ENCODE measurements around the gene PPP2R2B.

PPP2R2B gene

GRCh38 chr5:146872188-146872587, 6.4 kb downstream of the PPP2R2B start:
- Mint-ChIP-seq H3K9me3 (no peaks in the 10 kb centered on the region), H3K36me3 (ENCODE audit: low read depth) (no peaks in the 10 kb centered on the region), H3K27me3 (ENCODE audit: low read depth) (peaks cover 27% of the 10 kb centered on the region), H3K27ac (no peak overlapping the region), H3K4me1 (ENCODE audit: low read depth) (peaks cover 5% of the 10 kb centered on the region), H3K4me3 (no peak overlapping the region)

- Mint-ChIP-seq H3K36me3 (ENCODE audit: low read depth) (no peaks in the 10 kb centered on the region), H3K9me3 (no peaks in the 10 kb centered on the region), H3K4me1 (ENCODE audit: low read depth) (no peaks in the 10 kb centered on the region), H3K4me3 (no peak overlapping the region), H3K27me3 (ENCODE audit: low read depth) (peaks cover 6% of the 10 kb centered on the region), H3K27ac (no peak overlapping the region)
Measured at GRCh38 chr5:146867996-146868708, 10.4 kb downstream of the PPP2R2B start.

- Mint-ChIP-seq H3K4me1 (ENCODE audit: low read depth) (no peaks in the 10 kb centered on the region), H3K4me3 (no peak overlapping the region), H3K9me3 (no peaks in the 10 kb centered on the region), H3K27me3 (ENCODE audit: low read depth) (peaks cover 4% of the 10 kb centered on the region), H3K27ac (no peak overlapping the region), H3K36me3 (ENCODE audit: low read depth) (no peaks in the 10 kb centered on the region)
Measured at GRCh38 chr5:146866263-146866662, 12.3 kb downstream of the PPP2R2B start.

- Mint-ChIP-seq H3K27me3 (ENCODE audit: low read depth) (peaks cover 4% of the 10 kb centered on the region), H3K9me3 (no peaks in the 10 kb centered on the region), H3K4me1 (ENCODE audit: low read depth) (no peaks in the 10 kb centered on the region), H3K4me3 (no peak overlapping the region), H3K36me3 (ENCODE audit: low read depth) (no peaks in the 10 kb centered on the region), H3K27ac (no peak overlapping the region)
Measured at GRCh38 chr5:146862641-146863040, 15.9 kb downstream of the PPP2R2B start.

GRCh38 chr5:146860213-146860893, 18.2 kb downstream of the PPP2R2B start:
- H3K9me3 Mint-ChIP-seq: no peaks in the 10 kb centered on the region
- H3K27me3 Mint-ChIP-seq (ENCODE audit: low read depth): peaks cover 7% of the 10 kb centered on the region
- H3K27ac Mint-ChIP-seq: no peak overlapping the region
- no peaks in the 10 kb centered on the region for H3K4me1 Mint-ChIP-seq (ENCODE audit: low read depth)
- H3K4me3 Mint-ChIP-seq: no peak overlapping the region
- no peaks in the 10 kb centered on the region for H3K36me3 Mint-ChIP-seq (ENCODE audit: low read depth)

GRCh38 chr5:146852089-146852488, 26.5 kb downstream of the PPP2R2B start:
- Mint-ChIP-seq H3K4me1 (ENCODE audit: low read depth) (no peaks in the 10 kb centered on the region), H3K27ac (no peak overlapping the region), H3K36me3 (ENCODE audit: low read depth) (no peaks in the 10 kb centered on the region), H3K27me3 (ENCODE audit: low read depth) (peaks cover 8% of the 10 kb centered on the region), H3K9me3 (no peaks in the 10 kb centered on the region), H3K4me3 (no peak overlapping the region)

GRCh38 chr5:146851133-146851532, 27.4 kb downstream of the PPP2R2B start:
- no peaks in the 10 kb centered on the region for H3K4me1 Mint-ChIP-seq (ENCODE audit: low read depth)
- H3K27ac Mint-ChIP-seq: no peak overlapping the region
- no peaks in the 10 kb centered on the region for H3K9me3 Mint-ChIP-seq
- H3K27me3 Mint-ChIP-seq (ENCODE audit: low read depth): peaks cover 8% of the 10 kb centered on the region
- H3K4me3 Mint-ChIP-seq: no peak overlapping the region
- H3K36me3 Mint-ChIP-seq (ENCODE audit: low read depth): no peaks in the 10 kb centered on the region

- Mint-ChIP-seq H3K27ac (no peak overlapping the region), H3K36me3 (ENCODE audit: low read depth) (no peaks in the 10 kb centered on the region), H3K27me3 (ENCODE audit: low read depth) (peaks cover 4% of the 10 kb centered on the region), H3K9me3 (no peaks in the 10 kb centered on the region), H3K4me1 (ENCODE audit: low read depth) (no peaks in the 10 kb centered on the region), H3K4me3 (no peak overlapping the region)
Measured at GRCh38 chr5:146849694-146850303, 28.8 kb downstream of the PPP2R2B start.

GRCh38 chr5:146848133-146848532, 30.4 kb downstream of the PPP2R2B start:
- Mint-ChIP-seq H3K4me1 (ENCODE audit: low read depth) (no peaks in the 10 kb centered on the region), H3K9me3 (no peaks in the 10 kb centered on the region), H3K27me3 (ENCODE audit: low read depth) (no peaks in the 10 kb centered on the region), H3K4me3 (no peak overlapping the region), H3K27ac (no peak overlapping the region), H3K36me3 (ENCODE audit: low read depth) (no peaks in the 10 kb centered on the region)

- H3K4me1 Mint-ChIP-seq (ENCODE audit: low read depth): no peaks in the 10 kb centered on the region
- H3K27me3 Mint-ChIP-seq (ENCODE audit: low read depth): no peaks in the 10 kb centered on the region
- H3K27ac Mint-ChIP-seq: no peak overlapping the region
- no peak overlapping the region for H3K4me3 Mint-ChIP-seq
- no peaks in the 10 kb centered on the region for H3K9me3 Mint-ChIP-seq
- H3K36me3 Mint-ChIP-seq (ENCODE audit: low read depth): no peaks in the 10 kb centered on the region
Measured at GRCh38 chr5:146840016-146840415, 38.5 kb downstream of the PPP2R2B start.

GRCh38 chr5:146836226-146836842, 42.2 kb downstream of the PPP2R2B start:
- H3K4me3 Mint-ChIP-seq: no peak overlapping the region
- no peaks in the 10 kb centered on the region for H3K9me3 Mint-ChIP-seq
- no peak overlapping the region for H3K27ac Mint-ChIP-seq
- H3K27me3 Mint-ChIP-seq (ENCODE audit: low read depth): no peaks in the 10 kb centered on the region
- H3K4me1 Mint-ChIP-seq (ENCODE audit: low read depth): no peaks in the 10 kb centered on the region
- no peaks in the 10 kb centered on the region for H3K36me3 Mint-ChIP-seq (ENCODE audit: low read depth)

GRCh38 chr5:146832985-146833732, 45.4 kb downstream of the PPP2R2B start:
- no peaks in the 10 kb centered on the region for H3K9me3 Mint-ChIP-seq
- no peaks in the 10 kb centered on the region for H3K36me3 Mint-ChIP-seq (ENCODE audit: low read depth)
- no peaks in the 10 kb centered on the region for H3K27me3 Mint-ChIP-seq (ENCODE audit: low read depth)
- no peak overlapping the region for H3K27ac Mint-ChIP-seq
- H3K4me3 Mint-ChIP-seq: no peak overlapping the region
- no peaks in the 10 kb centered on the region for H3K4me1 Mint-ChIP-seq (ENCODE audit: low read depth)

GRCh38 chr5:146828385-146828784, 50.2 kb downstream of the PPP2R2B start:
- Mint-ChIP-seq H3K9me3 (no peaks in the 10 kb centered on the region), H3K27ac (no peak overlapping the region), H3K4me3 (no peak overlapping the region), H3K4me1 (ENCODE audit: low read depth) (no peaks in the 10 kb centered on the region), H3K27me3 (ENCODE audit: low read depth) (no peaks in the 10 kb centered on the region), H3K36me3 (ENCODE audit: low read depth) (no peaks in the 10 kb centered on the region)

GRCh38 chr5:146827901-146828300, 50.7 kb downstream of the PPP2R2B start:
- no peaks in the 10 kb centered on the region for H3K27me3 Mint-ChIP-seq (ENCODE audit: low read depth)

More at GRCh38 chr5:146827901-146828300, 50.7 kb downstream of the PPP2R2B start:
- Mint-ChIP-seq H3K4me1 (ENCODE audit: low read depth) (no peaks in the 10 kb centered on the region), H3K4me3 (no peak overlapping the region), H3K9me3 (no peaks in the 10 kb centered on the region), H3K36me3 (ENCODE audit: low read depth) (no peaks in the 10 kb centered on the region), H3K27ac (no peak overlapping the region)
